ENCODE measurements around the gene FOXO6. TPM values are rescaled to one million over a fixed set of nuclear protein-coding genes. Genes with fewer than 3 reads are reported as not detected.

The FOXO6 gene
- total and polyA plus RNA-seq, 9 of the 15 experiments (the other 6 are each of a cell fraction or from before 2014, with no cell fraction given), result 0.04 to 0.31 (median 0.12) TPM; not detected in 5

- intact Hi-C loops (cut with micrococcal nuclease), result no loop called here
Measured at GRCh38 chr1:41325801-41326200, 35.4 kb upstream of the FOXO6 start.

More at GRCh38 chr1:41325801-41326200, 35.4 kb upstream of the FOXO6 start:
- no peak for DNase-seq (ENCODE audit: extremely low read depth in 1 of 4, low spot score in 3 of 4)
- Histone ChIP-seq H3K4me2 (ENCODE audit: insufficient read depth, low read length) (no peak overlapping the region), H3K27ac (ENCODE audit: extremely low read depth, low read depth, low read length) (no peak overlapping the region), H2AFZ (ENCODE audit: low read depth, low read length) (no peak overlapping the region), H3K27me3 (ENCODE audit: control insufficient read depth in 2 of 2, insufficient read depth in 2 of 2, low read length in 2 of 2) (peaks cover 5 to 44% of the 10 kb centered on the region in 2 experiments; a peak in 4 of 5 replicates), H3K9ac (ENCODE audit: insufficient read depth in 1 of 2, low read depth in 2 of 2, low read length in 2 of 2) (no peak overlapping the region), H3K4me3 (no peak overlapping the region), H3K9me3 (replicated peaks; ENCODE audit: control insufficient read depth, insufficient read depth, low read depth, low read length) (no peaks in the 10 kb centered on the region), H3K9me1 (ENCODE audit: control insufficient read depth, insufficient read depth, low read length) (no peaks in the 10 kb centered on the region), H4K20me1 (replicated peaks; ENCODE audit: control insufficient read depth, insufficient read depth, low read length) (no peaks in the 10 kb centered on the region), H3K36me3 (ENCODE audit: control insufficient read depth, insufficient read depth, low read length) (no peaks in the 10 kb centered on the region), H3K4me1 (replicated peaks in 1 of 2; ENCODE audit: control insufficient read depth in 2 of 2, insufficient read depth in 2 of 2, low read length in 2 of 2) (no peaks in the 10 kb centered on the region; a peak in 1 of 5 replicates), H3K79me2 (ENCODE audit: control insufficient read depth, insufficient read depth, low read length) (no peaks in the 10 kb centered on the region)
- ChIA-PET POLR2A (interaction anchor here (0.6 to 1.2 kb wide), 4 partner anchors 15 to 92 kb away, joined by 3 to 4 read pairs (median 3); no protein-coding TSS in a partner anchor), CTCF (ENCODE audit: low intra/inter-chr PET ratio) (interaction anchor here (1.6 kb wide), 1 partner anchor 107 kb away, joined by 6 read pairs; no protein-coding TSS in a partner anchor)
- WGBS (ENCODE audit: insufficient coverage, low coverage, missing lambda C conversion rate), result under 1% methylated on average over 6 of the region's 6 CpGs
- ATAC-seq, result no peak
- BruUV-seq (replicated peaks), result no TSS peak
- no peak for FAIRE-seq
- in situ Hi-C loops (cut with MboI), result loop anchor here (5.0 kb wide), 1 partner anchor 86 kb away; no protein-coding TSS in a partner anchor
- TF ChIP-seq ZBTB5 (IDR thresholded peaks at IDR 0.05), result no peak
- TF ChIP-seq YY1 (IDR thresholded peaks at IDR 0.05; ENCODE audit: borderline replicate concordance in 1 of 3, control insufficient read depth in 1 of 3, extremely low read depth in 1 of 3, insufficient read depth in 3 of 3, insufficient read length in 1 of 3, insufficient replicate concordance in 2 of 3, low read depth in 1 of 3, low read length in 2 of 3), result peak in 1 of 3 experiments; percentile 48

Data from K562 (cell line).